EH (cell line): ENCODE measurements around the gene LGR6.

Experiments
- DNase-seq: peaks from one replicate; pipeline ENCODE4 v3.0.0-alpha.2; 2015; ENCODE audit warnings: low read depth

Gene LGR6

DNA sequence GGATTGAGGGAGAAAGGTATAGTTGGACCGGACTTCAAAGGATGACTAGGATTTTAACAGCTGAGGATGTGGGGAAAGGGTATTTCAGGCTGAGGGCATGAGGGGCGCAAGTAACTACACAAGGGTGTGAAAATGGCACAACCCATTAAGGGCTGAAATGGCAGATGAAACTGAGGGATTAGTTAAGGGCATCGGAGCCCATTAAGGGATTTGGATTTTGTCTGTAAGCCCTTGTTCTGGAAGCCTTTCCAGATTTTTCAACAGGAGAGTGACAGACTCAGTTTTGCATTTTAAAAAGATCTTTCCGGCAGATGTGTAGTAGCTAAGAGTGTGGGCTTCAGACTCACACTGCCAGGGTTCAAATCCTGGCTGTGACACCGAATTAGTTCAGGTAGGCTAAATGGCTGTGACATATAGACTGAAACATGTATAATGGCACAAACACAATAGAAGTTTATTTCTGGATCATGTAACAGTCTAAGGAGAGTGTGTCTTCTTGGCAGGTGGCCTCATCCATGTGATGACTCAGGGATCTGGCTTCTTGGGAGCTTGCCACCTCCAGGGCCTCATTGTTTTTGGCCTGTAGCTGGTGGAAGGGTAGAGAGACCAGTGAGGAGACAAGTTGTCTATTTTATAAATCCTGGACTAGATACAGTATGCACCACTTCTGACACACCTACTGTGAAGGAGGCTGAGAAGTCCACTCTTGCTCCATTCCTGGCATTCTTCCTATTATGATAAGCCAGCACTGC is 98.5 kb downstream of the LGR6 start:
- DNase-seq: peak; percentile 83

- DNase-seq: no peak
These were observed 99.2 kb downstream of the LGR6 start for GRCh38 chr1:202292773-202293172.

DNA sequence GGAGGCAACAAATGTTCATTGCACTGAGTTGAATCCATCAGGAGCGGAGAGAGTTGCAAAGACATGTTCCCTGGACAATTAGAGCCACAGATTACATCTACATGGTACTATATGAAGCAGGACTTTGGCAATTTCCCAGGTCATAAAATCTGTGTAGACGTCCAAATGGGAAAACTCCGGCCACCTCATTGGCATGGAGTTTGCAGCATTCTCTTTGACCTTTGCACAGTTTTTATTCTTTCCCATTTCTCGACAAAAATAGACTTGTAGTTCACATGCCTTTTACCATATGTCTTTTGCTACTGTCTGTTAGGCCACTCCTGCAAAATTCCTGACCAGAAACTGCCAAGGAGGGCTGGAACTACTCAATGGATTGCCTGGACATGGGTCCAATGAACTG is 100.0 kb downstream of the LGR6 start:
- DNase-seq: peak; percentile 56

GRCh38 chr1:202302166-202302565 is 108.6 kb downstream of the LGR6 start:
- no peak for DNase-seq

- DNase-seq: no peak
These were observed 110.8 kb downstream of the LGR6 start for GRCh38 chr1:202304375-202304774.

- no peak for DNase-seq
These were observed 111.6 kb downstream of the LGR6 start for GRCh38 chr1:202305168-202305567.

GRCh38 chr1:202306535-202307345 is 113.1 kb downstream of the LGR6 start:
- DNase-seq: no peak

- DNase-seq: no peak
These were observed 116.6 kb downstream of the LGR6 start for GRCh38 chr1:202310071-202310725.

DNA sequence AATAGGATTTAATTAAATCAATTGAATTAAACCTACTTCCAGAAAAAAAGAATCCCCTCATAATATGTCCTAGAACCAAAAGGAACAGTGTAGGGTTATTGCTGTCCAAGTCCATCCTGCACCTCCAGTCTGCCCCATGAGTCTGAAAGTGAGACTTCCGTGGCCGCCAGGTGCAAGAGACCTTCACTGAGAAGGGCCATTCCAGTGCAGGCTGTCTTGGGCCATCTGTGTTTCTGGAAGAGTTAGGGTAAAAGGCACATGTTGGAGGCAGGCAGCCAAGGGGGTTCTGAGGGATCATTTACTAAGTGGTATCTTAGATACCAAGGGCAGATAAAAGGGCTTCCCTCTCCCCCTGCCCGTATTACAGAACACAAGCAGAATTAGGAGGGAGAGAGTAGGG is 117.1 kb downstream of the LGR6 start:
- DNase-seq: no peak

DNA sequence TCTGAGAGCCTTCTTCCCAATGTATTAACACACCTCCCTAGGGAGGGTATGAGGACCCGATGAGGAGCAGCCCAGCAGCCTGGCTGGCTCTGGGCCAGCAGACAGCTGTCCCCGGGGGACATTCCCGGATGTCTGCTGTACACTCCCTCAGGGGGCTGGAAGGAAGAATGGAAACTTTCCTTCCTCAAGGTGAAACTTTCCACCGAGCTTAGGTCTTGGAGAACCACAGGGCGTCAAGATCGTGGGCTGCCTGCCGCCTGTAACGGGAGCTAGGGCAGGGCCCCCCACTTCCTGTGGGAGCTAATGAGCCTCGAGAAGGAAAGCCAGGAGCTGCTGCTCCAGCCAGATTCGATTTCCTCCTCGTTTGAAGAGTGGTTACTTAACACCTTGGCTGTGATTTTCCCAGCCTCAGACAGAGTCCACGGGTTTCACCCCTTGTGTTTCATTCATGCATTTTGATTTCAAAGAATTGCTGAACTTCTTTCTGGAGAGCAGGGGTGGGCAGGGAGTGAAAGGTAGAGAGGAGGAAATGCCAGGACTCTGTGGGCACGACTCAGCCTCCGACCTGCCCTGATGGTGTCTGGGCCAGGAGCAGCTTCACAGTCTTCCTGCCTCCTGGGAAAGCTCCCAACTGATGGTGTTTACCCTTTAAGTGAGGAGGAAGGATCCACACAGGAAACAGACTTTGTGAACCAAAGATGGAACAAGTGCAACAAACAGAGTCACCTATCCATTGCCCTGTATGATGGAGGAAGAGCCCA is 118.5 kb downstream of the LGR6 start:
- no peak for DNase-seq

- peak; percentile 73 for DNase-seq
These were observed 122.1 kb downstream of the LGR6 start for GRCh38 chr1:202315576-202316168.

GRCh38 chr1:202316186-202316585 is 122.6 kb downstream of the LGR6 start:
- DNase-seq: no peak

DNA sequence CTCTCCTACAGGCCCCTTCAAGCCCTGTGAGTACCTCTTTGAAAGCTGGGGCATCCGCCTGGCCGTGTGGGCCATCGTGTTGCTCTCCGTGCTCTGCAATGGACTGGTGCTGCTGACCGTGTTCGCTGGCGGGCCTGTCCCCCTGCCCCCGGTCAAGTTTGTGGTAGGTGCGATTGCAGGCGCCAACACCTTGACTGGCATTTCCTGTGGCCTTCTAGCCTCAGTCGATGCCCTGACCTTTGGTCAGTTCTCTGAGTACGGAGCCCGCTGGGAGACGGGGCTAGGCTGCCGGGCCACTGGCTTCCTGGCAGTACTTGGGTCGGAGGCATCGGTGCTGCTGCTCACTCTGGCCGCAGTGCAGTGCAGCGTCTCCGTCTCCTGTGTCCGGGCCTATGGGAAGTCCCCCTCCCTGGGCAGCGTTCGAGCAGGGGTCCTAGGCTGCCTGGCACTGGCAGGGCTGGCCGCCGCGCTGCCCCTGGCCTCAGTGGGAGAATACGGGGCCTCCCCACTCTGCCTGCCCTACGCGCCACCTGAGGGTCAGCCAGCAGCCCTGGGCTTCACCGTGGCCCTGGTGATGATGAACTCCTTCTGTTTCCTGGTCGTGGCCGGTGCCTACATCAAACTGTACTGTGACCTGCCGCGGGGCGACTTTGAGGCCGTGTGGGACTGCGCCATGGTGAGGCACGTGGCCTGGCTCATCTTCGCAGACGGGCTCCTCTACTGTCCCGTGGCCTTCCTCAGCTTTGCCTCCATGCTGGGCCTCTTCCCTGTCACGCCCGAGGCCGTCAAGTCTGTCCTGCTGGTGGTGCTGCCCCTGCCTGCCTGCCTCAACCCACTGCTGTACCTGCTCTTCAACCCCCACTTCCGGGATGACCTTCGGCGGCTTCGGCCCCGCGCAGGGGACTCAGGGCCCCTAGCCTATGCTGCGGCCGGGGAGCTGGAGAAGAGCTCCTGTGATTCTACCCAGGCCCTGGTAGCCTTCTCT is 124.6 kb downstream of the LGR6 start:
- DNase-seq: no peak

DNA sequence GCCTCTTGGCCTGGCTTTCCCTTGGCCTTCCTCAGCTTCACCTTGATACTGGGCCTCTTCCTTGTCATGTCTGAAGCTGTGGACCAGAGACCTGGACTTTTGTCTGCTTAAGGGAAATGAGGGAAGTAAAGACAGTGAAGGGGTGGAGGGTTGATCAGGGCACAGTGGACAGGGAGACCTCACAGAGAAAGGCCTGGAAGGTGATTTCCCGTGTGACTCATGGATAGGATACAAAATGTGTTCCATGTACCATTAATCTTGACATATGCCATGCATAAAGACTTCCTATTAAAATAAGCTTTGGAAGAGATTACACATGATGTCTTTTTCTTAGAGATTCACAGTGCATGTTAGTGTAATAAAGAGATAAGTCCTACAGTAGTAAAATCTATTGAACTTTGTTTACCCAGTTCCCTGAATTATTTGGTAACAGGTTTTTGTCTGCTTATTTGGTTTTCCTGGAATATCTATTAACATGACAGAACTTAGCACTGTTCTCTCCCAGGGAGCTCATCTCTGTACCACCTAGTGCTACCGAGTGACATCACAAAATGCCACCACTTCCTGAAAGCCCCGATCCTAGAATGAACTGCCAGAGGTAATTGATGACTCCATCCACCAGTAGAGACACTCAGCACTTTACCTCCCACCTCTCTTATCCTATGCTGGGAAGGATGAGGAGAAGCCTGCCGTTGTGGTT is 125.9 kb downstream of the LGR6 start:
- no peak for DNase-seq

GRCh38 chr1:202320081-202320405 is 126.4 kb downstream of the LGR6 start:
- DNase-seq: no peak

- DNase-seq: no peak
These were observed 130.1 kb downstream of the LGR6 start for GRCh38 chr1:202323731-202324130.

DNA sequence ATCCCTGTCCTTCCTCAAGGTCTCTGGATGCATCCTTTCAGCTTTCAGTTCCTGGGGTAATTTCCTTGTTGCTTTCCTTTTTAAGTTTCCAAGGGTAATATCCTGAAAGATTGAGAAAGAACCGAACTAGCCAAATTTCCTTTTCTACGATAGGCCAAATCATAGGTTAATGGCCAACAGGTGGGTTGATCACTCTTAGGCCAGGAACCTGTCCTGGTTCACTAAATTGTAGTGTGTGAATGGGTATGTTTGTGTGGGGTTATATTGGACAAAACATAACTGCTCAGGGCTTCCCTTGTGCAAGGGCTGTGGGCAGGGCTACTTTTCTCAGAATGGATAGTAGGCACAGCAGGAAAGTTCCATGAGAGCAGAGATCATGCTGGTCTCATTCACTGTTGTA is 131.0 kb downstream of the LGR6 start:
- DNase-seq: no peak

DNA sequence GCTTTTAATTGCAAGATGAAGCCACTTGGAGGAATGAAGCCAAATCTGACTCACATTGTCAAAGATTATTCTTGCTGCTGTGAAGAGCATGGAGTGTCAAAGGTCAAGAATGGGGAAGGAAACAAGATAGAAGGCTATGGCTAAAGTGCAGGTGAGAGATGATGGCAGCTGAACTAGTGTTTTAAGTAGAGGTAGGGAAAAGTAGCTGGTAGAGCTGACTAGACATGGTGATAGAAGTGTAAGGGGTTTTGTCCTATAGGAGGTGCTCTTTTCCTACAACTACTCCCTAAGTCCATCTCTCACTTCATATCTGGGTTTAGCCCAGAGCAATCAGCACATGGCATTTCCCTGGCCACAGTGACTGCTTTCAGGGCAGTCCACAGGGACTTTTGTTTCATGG is 136.3 kb downstream of the LGR6 start:
- no peak for DNase-seq

- DNase-seq: peak; percentile 20
These were observed 140.3 kb downstream of the LGR6 start for GRCh38 chr1:202333861-202334260.
